Astrocyte (in vitro differentiated cells and primary cell): Measurements from ENCODE around the gene WDR27. TPM values are rescaled to one million over a fixed set of nuclear protein-coding genes. Genes with fewer than 3 reads are reported as not detected.
"Not testable (repeated sequence)": the region's sequence is repeated elsewhere in the genome, so short reads cannot be mapped to it uniquely, and the experiment has no call there.

Experiments
- DNase-seq: peaks from one replicate; pipeline ENCODE4 v3.0.0-alpha.2; 2010; ENCODE audit warnings: low read depth
- FAIRE-seq: peaks from 2 replicates; lab custom pipeline; 2011; peaks lifted over from hg19 to GRCh38; lab: Jason Lieb, UNC
- H2AFZ ChIP-seq: 2 replicates; pipeline ENCODE4 v1.6.0; 2012; ENCODE audit warnings: low read depth, low read length, inconsistent platforms
- H3K27ac ChIP-seq: 2 replicates; pipeline ENCODE4 v1.5.1; 2011; ENCODE audit warnings: low read depth, low read length, inconsistent platforms
- H3K27me3 ChIP-seq: 2 replicates; pipeline ENCODE4 v1.6.0; 2011; ENCODE audit warnings: low read length, inconsistent platforms; ENCODE audit not compliant: insufficient read depth
- H3K36me3 ChIP-seq: 2 replicates; pipeline ENCODE4 v1.5.1; 2011; ENCODE audit warnings: low read length, inconsistent platforms; ENCODE audit not compliant: insufficient read depth
- H3K4me1 ChIP-seq: 2 replicates; pipeline ENCODE4 v1.5.1; 2011; ENCODE audit warnings: low read length, inconsistent platforms; ENCODE audit not compliant: insufficient read depth
- H3K4me2 ChIP-seq: 2 replicates; pipeline ENCODE4 v1.6.0; 2012; ENCODE audit warnings: low read length, inconsistent platforms
- H3K4me3 ChIP-seq: 2 replicates; pipeline ENCODE4 v1.5.1; 2011; ENCODE audit warnings: low read depth, mild to moderate bottlenecking, low read length, inconsistent platforms; ENCODE audit not compliant: insufficient read depth
- H3K79me2 ChIP-seq: 2 replicates; pipeline ENCODE4 v1.6.0; 2012; ENCODE audit warnings: mild to moderate bottlenecking, low read length, inconsistent platforms; ENCODE audit not compliant: insufficient read depth
- H3K9ac ChIP-seq: 2 replicates; pipeline ENCODE4 v1.6.0; 2012; ENCODE audit warnings: mild to moderate bottlenecking, low read length, inconsistent platforms
- H3K9me3 ChIP-seq: 2 replicates; pipeline ENCODE4 v1.5.1; 2012; ENCODE audit warnings: low read depth, mild to moderate bottlenecking, low read length, inconsistent platforms; ENCODE audit not compliant: insufficient read depth
- H4K20me1 ChIP-seq: 2 replicates; pipeline ENCODE4 v1.6.0; 2012; ENCODE audit warnings: low read length, inconsistent platforms; ENCODE audit not compliant: insufficient read depth
- H3K27ac Mint-ChIP-seq: one replicate; pipeline ENCODE4 v1.8.0; 2021; ENCODE audit warnings: mild to moderate bottlenecking, mixed read lengths; ENCODE audit not compliant: unreplicated experiment
- H3K27me3 Mint-ChIP-seq: one replicate; pipeline ENCODE4 v1.8.0; 2021; ENCODE audit warnings: low read depth, mixed read lengths; ENCODE audit not compliant: unreplicated experiment
- H3K36me3 Mint-ChIP-seq: one replicate; pipeline ENCODE4 v1.8.0; 2021; ENCODE audit warnings: low read depth, mixed read lengths; ENCODE audit not compliant: unreplicated experiment
- H3K4me1 Mint-ChIP-seq: one replicate; pipeline ENCODE4 v1.8.0; 2021; ENCODE audit warnings: low read depth, mixed read lengths; ENCODE audit not compliant: unreplicated experiment
- H3K4me3 Mint-ChIP-seq: one replicate; pipeline ENCODE4 v1.8.0; 2021; ENCODE audit warnings: mild to moderate bottlenecking, moderate library complexity, mixed read lengths; ENCODE audit not compliant: unreplicated experiment
- H3K9me3 Mint-ChIP-seq: one replicate; pipeline ENCODE4 v1.8.0; 2021; ENCODE audit warnings: mild to moderate bottlenecking, mixed read lengths; ENCODE audit not compliant: unreplicated experiment
- EZH2 ChIP-seq: IDR thresholded peaks from 2 replicates; pipeline ENCODE4 v1.6.1; 2012; ENCODE audit warnings: mild to moderate bottlenecking, low read length, inconsistent platforms; ENCODE audit not compliant: insufficient read depth
- total RNA-seq: library from RNA; stranded (reverse); gene quantifications from 2 replicates; pipeline ENCODE4 v1.2.1, GENCODE V29; 2021
- TF ChIP-seq, protein P1 (sequence below): IDR thresholded peaks from 2 replicates; pipeline ENCODE4 v1.5.1; 2011; ENCODE audit warnings: low read depth, mild to moderate bottlenecking, inconsistent platforms, low read length, moderate library complexity; ENCODE audit not compliant: insufficient read depth

Gene WDR27
- total RNA-seq, 1 donor from 2014 or later: 31.2 TPM

DNA sequence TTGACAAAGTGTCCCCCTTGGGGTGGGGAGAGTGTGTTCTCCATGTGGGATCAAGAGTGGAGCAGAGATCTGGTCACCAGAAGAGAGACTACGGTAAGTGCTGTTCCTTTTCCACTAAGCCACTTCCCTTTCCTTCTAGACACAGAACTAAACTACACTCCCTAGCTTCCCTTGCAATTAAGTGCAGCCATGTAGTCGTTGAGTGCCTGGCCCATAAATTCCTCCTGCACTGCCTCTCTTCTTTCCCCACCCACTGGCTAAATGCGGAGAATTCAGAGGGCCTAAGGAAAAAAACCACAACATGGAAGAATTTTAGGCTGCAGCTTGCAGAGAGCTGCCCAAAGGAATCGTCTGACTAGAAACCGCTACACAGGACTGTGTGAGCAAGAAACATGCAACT is 1.5 kb downstream of the WDR27 start:
- Mint-ChIP-seq H3K36me3 (peaks cover 12% of the 10 kb centered on the region), H3K27ac (no peak overlapping the region), H3K9me3 (peaks cover 4% of the 10 kb centered on the region), H3K4me3 (peak overlapping the region; percentile 91), H3K27me3 (no peaks in the 10 kb centered on the region), H3K4me1 (peaks cover 22% of the 10 kb centered on the region)
- peaks cover 7% of the 10 kb centered on the region for H3K36me3 ChIP-seq
- H3K27ac ChIP-seq: no peak overlapping the region
- H3K27me3 ChIP-seq: no peaks in the 10 kb centered on the region
- peaks cover 27% of the 10 kb centered on the region for H4K20me1 ChIP-seq
- no peak overlapping the region for H2AFZ ChIP-seq
- no peaks in the 10 kb centered on the region for H3K9me3 ChIP-seq
- H3K4me2 ChIP-seq: peak overlapping the region; percentile 86
- H3K9ac ChIP-seq: peak overlapping the region; percentile 28
- H3K4me3 ChIP-seq: no peak overlapping the region
- H3K4me1 ChIP-seq: peaks cover 33% of the 10 kb centered on the region
- DNase-seq: peak; percentile 57
- no peak for FAIRE-seq
- TF ChIP-seq, protein P1, sequence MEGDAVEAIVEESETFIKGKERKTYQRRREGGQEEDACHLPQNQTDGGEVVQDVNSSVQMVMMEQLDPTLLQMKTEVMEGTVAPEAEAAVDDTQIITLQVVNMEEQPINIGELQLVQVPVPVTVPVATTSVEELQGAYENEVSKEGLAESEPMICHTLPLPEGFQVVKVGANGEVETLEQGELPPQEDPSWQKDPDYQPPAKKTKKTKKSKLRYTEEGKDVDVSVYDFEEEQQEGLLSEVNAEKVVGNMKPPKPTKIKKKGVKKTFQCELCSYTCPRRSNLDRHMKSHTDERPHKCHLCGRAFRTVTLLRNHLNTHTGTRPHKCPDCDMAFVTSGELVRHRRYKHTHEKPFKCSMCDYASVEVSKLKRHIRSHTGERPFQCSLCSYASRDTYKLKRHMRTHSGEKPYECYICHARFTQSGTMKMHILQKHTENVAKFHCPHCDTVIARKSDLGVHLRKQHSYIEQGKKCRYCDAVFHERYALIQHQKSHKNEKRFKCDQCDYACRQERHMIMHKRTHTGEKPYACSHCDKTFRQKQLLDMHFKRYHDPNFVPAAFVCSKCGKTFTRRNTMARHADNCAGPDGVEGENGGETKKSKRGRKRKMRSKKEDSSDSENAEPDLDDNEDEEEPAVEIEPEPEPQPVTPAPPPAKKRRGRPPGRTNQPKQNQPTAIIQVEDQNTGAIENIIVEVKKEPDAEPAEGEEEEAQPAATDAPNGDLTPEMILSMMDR: no peak
- TF ChIP-seq EZH2: no peak
- peaks cover 66% of the 10 kb centered on the region for H3K79me2 ChIP-seq

DNA sequence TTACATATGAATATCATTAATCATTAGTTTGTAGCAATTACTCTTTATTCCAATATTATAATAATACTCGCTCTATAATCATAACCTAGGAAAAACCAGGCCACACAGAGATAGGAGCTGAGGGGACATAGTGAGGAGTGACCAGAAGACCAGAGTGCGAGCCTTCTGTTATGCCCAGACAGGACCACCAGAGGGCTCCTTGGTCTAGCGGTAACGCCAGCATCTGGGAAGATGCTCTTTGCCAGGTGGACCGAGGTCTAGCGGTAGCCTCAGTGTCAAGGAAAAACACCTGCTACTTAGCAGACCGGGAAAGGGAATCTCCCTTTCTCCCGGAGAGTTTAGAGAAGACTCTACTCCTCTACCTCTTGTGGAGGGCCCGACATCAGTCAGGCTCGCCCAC is 4.7 kb downstream of the WDR27 start:
- TF ChIP-seq, protein P1: peak; percentile 21
- H3K36me3 ChIP-seq, H3K9me3 ChIP-seq, H3K27ac ChIP-seq, H3K9ac ChIP-seq, H3K27ac Mint-ChIP-seq, H2AFZ ChIP-seq, H3K4me1 Mint-ChIP-seq, H3K9me3 Mint-ChIP-seq, H3K4me2 ChIP-seq, FAIRE-seq, H3K27me3 Mint-ChIP-seq, H4K20me1 ChIP-seq, H3K4me3 Mint-ChIP-seq, H3K27me3 ChIP-seq, H3K4me3 ChIP-seq, DNase-seq: not testable (repeated sequence)
- peaks cover 17% of the 10 kb centered on the region for H3K4me1 ChIP-seq
- peaks cover 12% of the 10 kb centered on the region for H3K36me3 Mint-ChIP-seq
- H3K79me2 ChIP-seq: peaks cover 51% of the 10 kb centered on the region

DNA sequence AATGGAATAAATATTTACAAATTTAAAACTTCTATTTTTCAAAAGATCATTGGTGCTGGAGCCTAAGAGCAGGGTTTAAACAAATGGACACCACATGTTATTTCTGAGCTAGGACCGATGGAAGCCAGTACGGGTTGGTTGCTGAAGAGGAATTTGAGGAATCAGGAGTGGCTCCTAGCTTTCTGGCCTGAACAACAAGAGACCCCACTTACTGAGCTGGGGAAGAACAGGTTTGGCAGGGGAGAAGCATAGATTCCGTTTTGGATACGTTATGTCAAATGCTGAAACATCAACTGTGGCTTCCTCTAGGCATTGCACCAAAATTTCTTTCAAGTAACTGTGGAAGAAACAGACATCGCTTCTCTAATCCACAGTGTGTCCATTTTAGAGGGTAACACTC is 6.7 kb downstream of the WDR27 start:
- no peak overlapping the region for H3K27ac Mint-ChIP-seq
- Histone ChIP-seq H3K27me3 (no peaks in the 10 kb centered on the region), H4K20me1 (peaks cover 3% of the 10 kb centered on the region), H3K27ac (no peak overlapping the region), H3K36me3 (no peaks in the 10 kb centered on the region), H3K79me2 (peaks cover 33% of the 10 kb centered on the region), H2AFZ (no peak overlapping the region), H3K4me3 (no peak overlapping the region), H3K4me2 (no peak overlapping the region), H3K4me1 (peaks cover 10% of the 10 kb centered on the region), H3K9me3 (peaks cover 2% of the 10 kb centered on the region), H3K9ac (no peak overlapping the region)
- H3K4me1 Mint-ChIP-seq: peaks cover 12% of the 10 kb centered on the region
- DNase-seq: no peak
- H3K27me3 Mint-ChIP-seq: no peaks in the 10 kb centered on the region
- no peak for FAIRE-seq
- H3K4me3 Mint-ChIP-seq: no peak overlapping the region
- TF ChIP-seq, protein P1: no peak
- TF ChIP-seq EZH2: no peak
- H3K36me3 Mint-ChIP-seq: peaks cover 13% of the 10 kb centered on the region
- H3K9me3 Mint-ChIP-seq: peaks cover 4% of the 10 kb centered on the region
